Tibial artery (tissue), 4 donors: ENCODE measurements around the gene DPP6.

Experiments used
- DNase-seq, 2 donors: peaks; one replicate each; pipeline ENCODE4 v3.0.0-alpha.2; 2019
- H3K27ac ChIP-seq, 2 donors: fragments of 200-600 bp; sonication (generic) in 1 of 2; 1 replicate in 1 of 2; 2 replicates in 1 of 2; pipeline ENCODE4 v1.5.1; 2018 to 2019; ENCODE audit warnings: mild to moderate bottlenecking in 1 of 2
- H3K27me3 ChIP-seq, 2 donors: fragments of 200-600 bp; sonication (generic) in 1 of 2; one replicate each; pipeline versions ENCODE4 v1.5.1 to v1.6.0; 2016 to 2019
- H3K36me3 ChIP-seq, 3 donors: fragments of 200-600 bp; sonication (generic) in 2 of 3; one replicate each; pipeline ENCODE4 v1.5.1; 2016 to 2019; ENCODE audit warnings: mild to moderate bottlenecking in 2 of 3
- H3K4me1 ChIP-seq, 4 donors: fragments of 200-600 bp; sonication (generic) in 2 of 4; 1 replicate in 3 of 4; 2 replicates in 1 of 4; pipeline ENCODE4 v1.5.1; 2016 to 2019
- H3K4me3 ChIP-seq, 2 donors: fragments of 200-600 bp; sonication (generic) in 1 of 2; 1 replicate in 1 of 2; 2 replicates in 1 of 2; pipeline ENCODE4 v1.5.1; 2018 to 2019; ENCODE audit warnings: mild to moderate bottlenecking in 2 of 2
- H3K9me3 ChIP-seq, 3 donors: fragments of 200-600 bp; sonication (generic) in 1 of 3; one replicate each; pipeline ENCODE4 v1.5.1; 2016 to 2019
- CTCF ChIP-seq, 2 experiments: fragments of 200-600 bp in 1 of 2; fragments of 450-650 bp in 1 of 2; IDR thresholded peaks; one replicate each; pipeline ENCODE4 v1.5.1; 2017 to 2019; ENCODE audit warnings: antibody characterized with exemption in 2 of 2, mild to moderate bottlenecking in 1 of 2, moderate library complexity in 1 of 2
- intact Hi-C: fragments of 100-400 bp; cut with DNase I; formaldehyde crosslinking; loops from one replicate; pipeline ENCODE4 v1.15.0; 2023; ENCODE audit warnings: low total_unique reads

The DPP6 gene

GRCh38 chr7:154172236-154172635 is 120.0 kb downstream of the DPP6 start:
- Histone ChIP-seq H3K36me3 (no peaks in the 10 kb centered on the region), H3K4me1 (no peaks in the 10 kb centered on the region), H3K9me3 (no peaks in the 10 kb centered on the region), H3K27me3 (no peaks in the 10 kb centered on the region), H3K27ac (no peak overlapping the region), H3K4me3 (no peak overlapping the region)
- no peak for DNase-seq
- intact Hi-C loops: no loop called here
- no peak for TF ChIP-seq CTCF (IDR thresholded peaks at IDR 0.05)

DNA sequence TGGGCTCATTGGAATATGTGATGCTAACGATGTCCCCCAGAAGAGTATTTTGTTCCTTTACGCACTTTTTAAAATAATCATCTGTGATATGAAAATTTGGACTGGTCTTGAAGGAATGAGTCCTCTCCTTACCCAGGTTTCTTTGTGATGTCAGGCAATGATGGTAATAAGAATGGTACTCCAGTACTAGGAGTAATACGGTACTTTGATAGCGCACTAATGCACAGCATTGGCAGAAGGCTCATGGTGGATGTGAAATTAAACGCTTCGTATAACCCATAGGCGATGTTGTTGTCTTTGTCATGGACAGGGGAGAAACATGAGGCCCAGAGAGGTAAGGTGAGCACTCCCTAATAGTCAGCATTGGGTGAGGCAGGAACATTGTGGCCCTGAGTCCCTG is 125.4 kb downstream of the DPP6 start:
- Histone ChIP-seq H3K27me3 (no peaks in the 10 kb centered on the region), H3K4me3 (no peak overlapping the region), H3K9me3 (no peaks in the 10 kb centered on the region), H3K4me1 (no peaks in the 10 kb centered on the region), H3K36me3 (no peaks in the 10 kb centered on the region), H3K27ac (no peak overlapping the region)
- no peak for DNase-seq
- TF ChIP-seq CTCF (IDR thresholded peaks at IDR 0.05): no peak
- intact Hi-C loops: no loop called here

DNA sequence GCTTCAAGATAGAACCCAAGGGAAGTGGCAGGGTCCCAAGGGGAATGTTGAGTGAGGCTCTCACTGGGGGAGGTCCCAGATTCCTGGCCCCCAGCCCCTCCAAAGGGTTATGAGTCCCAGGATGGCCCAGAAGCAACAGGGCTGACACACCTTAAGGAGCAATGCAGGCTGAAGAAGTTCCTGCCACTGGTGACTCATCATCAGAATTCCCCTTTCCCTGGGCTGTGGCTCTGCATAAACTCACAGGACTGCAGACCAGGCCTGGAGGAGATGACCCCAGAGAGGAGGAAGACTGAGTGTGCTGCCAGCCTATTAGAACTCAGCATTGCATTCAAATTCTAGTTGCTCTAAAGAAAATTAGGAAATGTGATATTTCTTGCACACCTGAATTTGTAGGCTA is 126.7 kb downstream of the DPP6 start:
- Histone ChIP-seq H3K27ac (no peak overlapping the region), H3K36me3 (no peaks in the 10 kb centered on the region), H3K4me3 (no peak overlapping the region), H3K4me1 (no peaks in the 10 kb centered on the region), H3K9me3 (no peaks in the 10 kb centered on the region), H3K27me3 (no peaks in the 10 kb centered on the region)
- intact Hi-C loops: no loop called here
- no peak for DNase-seq
- TF ChIP-seq CTCF (IDR thresholded peaks at IDR 0.05): no peak

DNA sequence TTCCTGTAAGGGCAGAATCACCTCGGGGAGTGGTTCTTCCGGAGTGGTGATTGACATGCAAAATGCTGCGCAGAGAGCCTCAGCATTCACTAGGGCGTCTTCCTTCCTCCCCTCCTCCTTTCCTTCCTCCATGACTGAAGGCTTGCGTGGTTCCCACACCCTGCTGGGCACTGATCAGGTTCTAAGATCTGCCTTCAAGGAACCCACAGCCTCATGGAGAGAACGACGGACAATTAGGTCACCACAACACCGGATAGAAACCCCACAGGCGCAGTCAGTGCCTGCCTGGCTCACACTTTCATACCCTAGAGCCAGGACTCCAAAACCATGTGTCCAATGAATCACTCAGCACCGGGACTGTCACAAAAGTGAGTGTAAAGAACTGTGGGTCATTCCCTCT is 131.3 kb downstream of the DPP6 start:
- no peak overlapping the region for H3K4me3 ChIP-seq
- intact Hi-C loops: no loop called here
- H3K27me3 ChIP-seq: no peaks in the 10 kb centered on the region
- DNase-seq: no peak
- no peaks in the 10 kb centered on the region for H3K9me3 ChIP-seq
- no peaks in the 10 kb centered on the region for H3K36me3 ChIP-seq
- H3K4me1 ChIP-seq: no peaks in the 10 kb centered on the region
- H3K27ac ChIP-seq: no peak overlapping the region
- no peak for TF ChIP-seq CTCF (IDR thresholded peaks at IDR 0.05)

GRCh38 chr7:154183946-154184345 is 131.7 kb downstream of the DPP6 start:
- Histone ChIP-seq H3K27ac (no peak overlapping the region), H3K4me3 (no peak overlapping the region), H3K36me3 (no peaks in the 10 kb centered on the region), H3K9me3 (no peaks in the 10 kb centered on the region), H3K27me3 (no peaks in the 10 kb centered on the region), H3K4me1 (no peaks in the 10 kb centered on the region)
- TF ChIP-seq CTCF (IDR thresholded peaks at IDR 0.05): no peak
- intact Hi-C loops: no loop called here
- DNase-seq: no peak

DNA sequence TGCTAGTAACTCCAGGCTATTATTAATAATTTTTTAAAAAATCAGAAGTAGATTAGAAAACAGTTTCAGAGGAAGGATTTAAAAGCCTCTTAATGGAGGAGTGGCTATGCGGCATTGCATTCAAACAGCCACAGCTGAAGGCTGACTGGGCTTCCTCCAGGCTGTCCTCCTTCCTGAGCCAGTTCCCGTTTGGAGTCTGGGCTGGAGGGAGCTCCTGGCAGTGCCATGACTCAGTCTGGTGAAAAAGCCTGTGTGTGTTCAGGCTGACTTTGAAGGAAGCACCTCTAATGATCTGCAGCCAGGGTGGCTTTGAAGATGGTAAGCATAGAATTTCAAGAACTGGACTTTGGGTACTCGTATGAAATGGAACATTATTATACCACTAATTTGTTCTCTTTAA is 134.6 kb downstream of the DPP6 start:
- no peaks in the 10 kb centered on the region for H3K9me3 ChIP-seq
- H3K4me1 ChIP-seq: no peaks in the 10 kb centered on the region
- no peak overlapping the region for H3K27ac ChIP-seq
- no peaks in the 10 kb centered on the region for H3K27me3 ChIP-seq
- intact Hi-C loops: no loop called here
- no peak overlapping the region for H3K4me3 ChIP-seq
- no peak for DNase-seq
- H3K36me3 ChIP-seq: no peaks in the 10 kb centered on the region
- no peak for TF ChIP-seq CTCF (IDR thresholded peaks at IDR 0.05)
